WTC11 (cell line): ENCODE data around the gene WDFY4. TPM values are rescaled to one million over a fixed set of nuclear protein-coding genes. Genes with fewer than 3 reads are reported as not detected.

Experiments
- ATAC-seq: fragments of 200-7000 bp; cut with Tn5 transposase; 2 replicates; pipeline ENCODE4 v1.10.0; 2021; ENCODE audit warnings: mild to moderate bottlenecking, moderate library complexity
- CTCF ChIA-PET: fragments of 300-600 bp; sonication (Branson Sonifier 250); formaldehyde crosslinking; loops from one replicate; lab custom pipeline; 2021; ENCODE audit warnings: antibody characterized with exemption; lab: Charles Lee
- POLR2A ChIA-PET: fragments of 350-600 bp; sonication (Branson Sonifier 250); formaldehyde crosslinking; loops from one replicate; lab custom pipeline; 2021; ENCODE audit warnings: antibody characterized with exemption; lab: Charles Lee
- DNase-seq: peaks from one replicate; pipeline ENCODE4 v3.0.0; 2021; ENCODE audit warnings: low spot score
- H3K27ac Mint-ChIP-seq: 2 replicates; pipeline ENCODE4 v1.8.0; 2021; ENCODE audit warnings: mixed read lengths
- H3K27me3 Mint-ChIP-seq: 2 replicates; pipeline ENCODE4 v1.8.0; 2021; ENCODE audit warnings: low read depth, mild to moderate bottlenecking, moderate library complexity, mixed read lengths
- H3K36me3 Mint-ChIP-seq: 2 replicates; pipeline ENCODE4 v1.8.0; 2021; ENCODE audit warnings: mixed read lengths
- H3K4me1 Mint-ChIP-seq: 2 replicates; pipeline ENCODE4 v1.8.0; 2022; ENCODE audit warnings: mixed read lengths
- H3K4me3 Mint-ChIP-seq: 2 replicates; pipeline ENCODE4 v1.8.0; 2021; ENCODE audit warnings: mild to moderate bottlenecking, moderate library complexity, mixed read lengths
- H3K9me3 Mint-ChIP-seq: 2 replicates; pipeline ENCODE4 v1.8.0; 2021; ENCODE audit warnings: mixed read lengths
- AR ChIP-seq: fragments of 250-450 bp; sonication (Bioruptor Pico); IDR thresholded peaks from 2 replicates; pipeline ENCODE4 v1.9.0; 2021; ENCODE audit warnings: mild to moderate bottlenecking
- ATF3 ChIP-seq: sonication (generic); formaldehyde crosslinking; conservative IDR thresholded peaks from 2 replicates; pipeline ENCODE4 v1.8.1; 2022; ENCODE audit warnings: mild to moderate bottlenecking, missing genetic modification reagents
- FOXJ3 ChIP-seq: sonication (generic); formaldehyde crosslinking; IDR thresholded peaks from 2 replicates; pipeline ENCODE4 v1.9.0; 2021; ENCODE audit warnings: missing genetic modification reagents, mild to moderate bottlenecking, borderline replicate concordance
- GABPB1 ChIP-seq: sonication (generic); formaldehyde crosslinking; IDR thresholded peaks from 2 replicates; pipeline ENCODE4 v1.8.1; 2023; ENCODE audit warnings: mild to moderate bottlenecking, missing genetic modification reagents
- JUN ChIP-seq: sonication (generic); formaldehyde crosslinking; IDR thresholded peaks from 2 replicates; pipeline ENCODE4 v1.8.0; 2023; ENCODE audit warnings: mild to moderate bottlenecking, missing genetic modification reagents
- KAT7 ChIP-seq: sonication (generic); formaldehyde crosslinking; IDR thresholded peaks from 2 replicates; pipeline ENCODE4 v1.8.1; 2023; ENCODE audit warnings: missing genetic modification reagents, mild to moderate bottlenecking, borderline replicate concordance
- MAX ChIP-seq: sonication (generic); formaldehyde crosslinking; IDR thresholded peaks from 2 replicates; pipeline ENCODE4 v1.8.0; 2022; ENCODE audit warnings: mild to moderate bottlenecking, missing genetic modification reagents
- MXD4 ChIP-seq: fragments of 250-450 bp; sonication (Bioruptor Pico); IDR thresholded peaks from 2 replicates; pipeline ENCODE4 v1.8.0; 2021; ENCODE audit warnings: mild to moderate bottlenecking, moderate library complexity, borderline replicate concordance
- NR1H2 ChIP-seq: sonication (generic); formaldehyde crosslinking; IDR thresholded peaks from 2 replicates; pipeline ENCODE4 v1.9.0; 2021; ENCODE audit warnings: mild to moderate bottlenecking, moderate library complexity, missing genetic modification reagents
- NR2C2 ChIP-seq: sonication (generic); formaldehyde crosslinking; IDR thresholded peaks from 2 replicates; pipeline ENCODE4 v1.8.0; 2022; ENCODE audit warnings: mild to moderate bottlenecking, missing genetic modification reagents
- OVOL2 ChIP-seq: fragments of 250-450 bp; sonication (Bioruptor Pico); IDR thresholded peaks from 2 replicates; pipeline ENCODE4 v1.9.0; 2021; ENCODE audit warnings: mild to moderate bottlenecking, borderline replicate concordance
- PRDM15 ChIP-seq: sonication (generic); formaldehyde crosslinking; IDR thresholded peaks from 2 replicates; pipeline ENCODE4 v1.8.0; 2022; ENCODE audit warnings: missing genetic modification reagents
- RELA ChIP-seq: sonication (generic); formaldehyde crosslinking; IDR thresholded peaks from 2 replicates; pipeline ENCODE4 v1.8.1; 2022; ENCODE audit warnings: missing genetic modification reagents, mild to moderate bottlenecking, borderline replicate concordance
- SMAD3 ChIP-seq: sonication (generic); formaldehyde crosslinking; IDR thresholded peaks from 2 replicates; pipeline ENCODE4 v1.8.0; 2022; ENCODE audit warnings: missing genetic modification reagents, mild to moderate bottlenecking, borderline replicate concordance
- SP1 ChIP-seq: sonication (generic); formaldehyde crosslinking; conservative IDR thresholded peaks from 2 replicates; pipeline ENCODE4 v1.8.1; 2022; ENCODE audit warnings: missing genetic modification reagents
- TCF7 ChIP-seq: sonication (generic); formaldehyde crosslinking; IDR thresholded peaks from 2 replicates; pipeline ENCODE4 v1.8.0; 2022; ENCODE audit warnings: mild to moderate bottlenecking, low read depth, missing genetic modification reagents, moderate library complexity
- USF1 ChIP-seq: sonication (generic); formaldehyde crosslinking; IDR thresholded peaks from 2 replicates; pipeline ENCODE4 v1.8.0; 2022; ENCODE audit warnings: mild to moderate bottlenecking, missing genetic modification reagents
- ZBTB21 ChIP-seq: sonication (generic); formaldehyde crosslinking; IDR thresholded peaks from 2 replicates; pipeline ENCODE4 v1.8.1; 2023; ENCODE audit warnings: mild to moderate bottlenecking, missing genetic modification reagents, borderline replicate concordance
- ZNF121 ChIP-seq: sonication (generic); formaldehyde crosslinking; IDR thresholded peaks from 2 replicates; pipeline ENCODE4 v1.8.0; 2023; ENCODE audit warnings: missing genetic modification reagents
- ZNF219 ChIP-seq: sonication (generic); formaldehyde crosslinking; IDR thresholded peaks from 2 replicates; pipeline ENCODE4 v1.8.0; 2023; ENCODE audit warnings: missing genetic modification reagents, mild to moderate bottlenecking, borderline replicate concordance
- ZNF263 ChIP-seq: sonication (generic); formaldehyde crosslinking; IDR thresholded peaks from 2 replicates; pipeline ENCODE4 v1.8.1; 2022; ENCODE audit warnings: low read depth, mild to moderate bottlenecking, moderate library complexity, missing genetic modification reagents
- ZNF317 ChIP-seq: sonication (generic); formaldehyde crosslinking; IDR thresholded peaks from 2 replicates; pipeline ENCODE4 v1.8.1; 2023; ENCODE audit warnings: low read depth, mild to moderate bottlenecking, moderate library complexity, missing genetic modification reagents, borderline replicate concordance
- ZNF425 ChIP-seq: fragments of 250-450 bp; sonication (Bioruptor Pico); conservative IDR thresholded peaks from 2 replicates; pipeline ENCODE4 v1.9.0; 2021; ENCODE audit warnings: mild to moderate bottlenecking
- ZNF671 ChIP-seq: fragments of 250-450 bp; sonication (Bioruptor Pico); IDR thresholded peaks from 2 replicates; pipeline ENCODE4 v1.8.0; 2021; ENCODE audit warnings: mild to moderate bottlenecking
- total RNA-seq: library from RNA; stranded (reverse); gene quantifications from 3 replicates; pipeline ENCODE4 v1.2.3, GENCODE V29; 2021

Gene WDFY4
- total RNA-seq, 1 experiment from 2014 or later: 0.13 TPM

GRCh38 chr10:48639632-48640031, 45.0 kb upstream of the WDFY4 start:
- CTCF ChIA-PET: interaction anchor here (1.3 to 2.0 kb wide), 3 partner anchors 17 to 25 kb away, joined by 3 to 9 read pairs (median 6); no protein-coding TSS in a partner anchor
- H3K27me3 Mint-ChIP-seq: peaks cover 2% of the 10 kb centered on the region
- H3K4me1 Mint-ChIP-seq: no peaks in the 10 kb centered on the region
- H3K9me3 Mint-ChIP-seq: peaks cover 38% of the 10 kb centered on the region
- H3K36me3 Mint-ChIP-seq: peaks cover 12% of the 10 kb centered on the region
- POLR2A ChIA-PET: no interaction called here
- no peak overlapping the region for H3K4me3 Mint-ChIP-seq
- DNase-seq: no peak
- no peak for ATAC-seq
- TF ChIP-seq FOXJ3 (CRISPR knock-in tag) (no peak), ZBTB21 (no peak), USF1 (CRISPR knock-in tag) (no peak), ZNF263 (CRISPR knock-in tag) (no peak), ZNF121 (no peak), AR (CRISPR knock-in tag) (no peak), ZNF425 (CRISPR knock-in tag) (no peak), TCF7 (no peak), KAT7 (no peak), ZNF219 (CRISPR knock-in tag) (no peak), MAX (CRISPR knock-in tag) (no peak), OVOL2 (CRISPR knock-in tag) (no peak), GABPB1 (CRISPR knock-in tag) (no peak), SMAD3 (CRISPR knock-in tag) (no peak), MXD4 (CRISPR knock-in tag) (no peak), NR2C2 (no peak), ZNF671 (no peak)
- H3K27ac Mint-ChIP-seq: no peak overlapping the region

- peaks cover 2% of the 10 kb centered on the region for H3K27me3 Mint-ChIP-seq
- ChIA-PET POLR2A (no interaction called here), CTCF (interaction anchor here (1.3 kb wide), 1 partner anchor 18 kb away, joined by 3 read pairs; no protein-coding TSS in a partner anchor)
- H3K4me1 Mint-ChIP-seq: no peaks in the 10 kb centered on the region
- no peak for DNase-seq
- no peak for ATAC-seq
- peaks cover 12% of the 10 kb centered on the region for H3K36me3 Mint-ChIP-seq
- H3K9me3 Mint-ChIP-seq: peaks cover 38% of the 10 kb centered on the region
- no peak overlapping the region for H3K4me3 Mint-ChIP-seq
- no peak overlapping the region for H3K27ac Mint-ChIP-seq
- no peak for TF ChIP-seq RELA (CRISPR knock-in tag)
- TF ChIP-seq JUN (CRISPR knock-in tag): no peak
- no peak for TF ChIP-seq SP1 (CRISPR knock-in tag)
- TF ChIP-seq ATF3: no peak
- TF ChIP-seq NR1H2 (CRISPR knock-in tag): no peak
- TF ChIP-seq ZNF317 (CRISPR knock-in tag): no peak
- no peak for TF ChIP-seq TCF7
- TF ChIP-seq AR (CRISPR knock-in tag): no peak
- no peak for TF ChIP-seq PRDM15 (CRISPR knock-in tag)
Measured at GRCh38 chr10:48640326-48640725, 44.3 kb upstream of the WDFY4 start.
